GM20431 (cell line): ENCODE data around the gene TMC7.
"Not testable (repeated sequence)": the region's sequence is repeated elsewhere in the genome, so short reads cannot be mapped to it uniquely, and the experiment has no call there.

Experiments
- in situ Hi-C: fragments of 300-500 bp; cut with MseI, MboI; formaldehyde crosslinking; loops from one replicate; pipeline ENCODE4 v1.15.0; 2020; ENCODE audit warnings: low sequenced_read_pairs; ENCODE audit not compliant: unreplicated experiment

The TMC7 gene

GRCh38 chr16:18983565-18984434 is at the start of gene TMC7:
Gene TMC7, plus strand, starts transcription at chr16:18983934. Its CDS starts 130 bp downstream, at chr16:18984064.
- in situ Hi-C loops: no loop called here

- in situ Hi-C loops: no loop called here
Measured at GRCh38 chr16:18936727-18937340, 46.9 kb upstream of the TMC7 start.

GRCh38 chr16:18937390-18937789 is 46.3 kb upstream of the TMC7 start:
- in situ Hi-C loops: no loop called here

GRCh38 chr16:18938986-18939385 is 44.7 kb upstream of the TMC7 start:
- in situ Hi-C loops: no loop called here

- in situ Hi-C loops: no loop called here
Measured at GRCh38 chr16:18941471-18941870, 42.3 kb upstream of the TMC7 start.

- in situ Hi-C loops: no loop called here
Measured at GRCh38 chr16:18942061-18942460, 41.7 kb upstream of the TMC7 start.

- in situ Hi-C loops: no loop called here
Measured at GRCh38 chr16:18943414-18943813, 40.3 kb upstream of the TMC7 start.

GRCh38 chr16:18945233-18945632 is 38.5 kb upstream of the TMC7 start:
- in situ Hi-C loops: no loop called here

- in situ Hi-C loops: no loop called here
Measured at GRCh38 chr16:18948372-18949020, 35.2 kb upstream of the TMC7 start.

GRCh38 chr16:18950469-18951185 is 33.1 kb upstream of the TMC7 start:
- in situ Hi-C loops: no loop called here

- in situ Hi-C loops: no loop called here
Measured at GRCh38 chr16:18953547-18953946, 30.2 kb upstream of the TMC7 start.

GRCh38 chr16:18955874-18956580 is 27.7 kb upstream of the TMC7 start:
- in situ Hi-C loops: not testable (repeated sequence)

GRCh38 chr16:18956658-18957241 is 27.0 kb upstream of the TMC7 start:
- in situ Hi-C loops: not testable (repeated sequence)

- in situ Hi-C loops: no loop called here
Measured at GRCh38 chr16:18958621-18959029, 25.1 kb upstream of the TMC7 start.

GRCh38 chr16:18959031-18959505 is 24.7 kb upstream of the TMC7 start:
- in situ Hi-C loops: no loop called here

- in situ Hi-C loops: no loop called here
Measured at GRCh38 chr16:18965555-18965954, 18.2 kb upstream of the TMC7 start.

- in situ Hi-C loops: no loop called here
Measured at GRCh38 chr16:18966791-18967190, 16.9 kb upstream of the TMC7 start.

GRCh38 chr16:18969050-18969854 is 14.5 kb upstream of the TMC7 start:
- in situ Hi-C loops: no loop called here

GRCh38 chr16:18969855-18970240 is 13.9 kb upstream of the TMC7 start:
- in situ Hi-C loops: no loop called here
